ENCODE data around the gene ZKSCAN5.
A peak's percentile ranks its signal among the peaks of the same experiment; 100 is the strongest.

ZKSCAN5 gene

DNA sequence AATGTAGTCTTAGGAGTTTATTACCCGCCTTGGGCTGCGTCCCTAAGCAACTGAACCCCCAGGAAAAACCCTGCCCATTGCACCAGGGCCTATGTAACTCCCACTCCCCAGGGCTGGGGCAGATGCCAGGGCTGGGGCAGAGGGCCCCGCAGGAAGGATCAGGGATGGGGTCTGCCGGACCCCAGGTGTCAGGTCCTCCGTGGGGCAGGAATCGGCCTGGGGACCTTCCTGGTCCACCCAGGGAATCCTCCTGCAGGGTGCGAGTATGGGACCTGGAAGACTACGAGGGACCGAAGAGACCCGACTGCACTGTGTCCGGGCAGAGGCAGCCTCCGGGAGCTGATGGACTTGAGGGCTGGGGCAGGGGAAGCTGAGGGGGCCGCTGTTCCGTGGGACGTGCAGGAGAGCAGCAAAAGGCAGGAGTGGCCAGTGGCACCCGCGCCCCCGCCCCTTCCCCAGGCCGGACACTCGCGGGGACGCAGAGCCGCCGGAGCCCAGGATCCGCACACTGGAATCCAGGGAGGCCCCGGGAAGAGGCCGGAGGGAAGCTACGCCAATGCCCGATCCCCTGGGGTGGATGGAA, 36.0 kb upstream of the ZKSCAN5 start:
- no peaks in the 10 kb centered on the region for H4K20me1 ChIP-seq (ENCODE audit: low read depth, low read length)
- H3K4me2 ChIP-seq (ENCODE audit: low read depth, low read length, poor library complexity, severe bottlenecking) = no peak overlapping the region
- H3K79me2 ChIP-seq (ENCODE audit: insufficient read depth, low read length) = peaks cover 33% of the 10 kb centered on the region
- peaks cover 15% of the 10 kb centered on the region for H3F3A ChIP-seq (ENCODE audit: insufficient read depth)
- H3K9ac ChIP-seq (ENCODE audit: low read length) = no peak overlapping the region
- TF ChIP-seq EZH2phosphoT487 (conservative IDR thresholded peaks at IDR 0.05; ENCODE audit: low read length) = no peak
- no peak for TF ChIP-seq CTCF (IDR thresholded peaks at IDR 0.05; ENCODE audit: insufficient read depth, low read length, poor library complexity, severe bottlenecking)
- H3K9me3 ChIP-seq (ENCODE audit: insufficient read depth, low read length) = no peaks in the 10 kb centered on the region
- H3K27me3 ChIP-seq (ENCODE audit: low read length) = no peaks in the 10 kb centered on the region
- no peak overlapping the region for H3K4me3 ChIP-seq (ENCODE audit: insufficient read depth, low read length, poor library complexity, severe bottlenecking)
- peaks cover 4% of the 10 kb centered on the region; the same call in 1 of the 2 replicates for H3K36me3 ChIP-seq (ENCODE audit: low read length)
- no peaks in the 10 kb centered on the region for H3K9me2 ChIP-seq (replicated peaks; ENCODE audit: insufficient read depth, low read length)
- H3K27ac ChIP-seq (ENCODE audit: low read depth, low read length) = no peak overlapping the region
- no peak overlapping the region for H2AFZ ChIP-seq (ENCODE audit: low read depth, low read length, severe bottlenecking)

DNA sequence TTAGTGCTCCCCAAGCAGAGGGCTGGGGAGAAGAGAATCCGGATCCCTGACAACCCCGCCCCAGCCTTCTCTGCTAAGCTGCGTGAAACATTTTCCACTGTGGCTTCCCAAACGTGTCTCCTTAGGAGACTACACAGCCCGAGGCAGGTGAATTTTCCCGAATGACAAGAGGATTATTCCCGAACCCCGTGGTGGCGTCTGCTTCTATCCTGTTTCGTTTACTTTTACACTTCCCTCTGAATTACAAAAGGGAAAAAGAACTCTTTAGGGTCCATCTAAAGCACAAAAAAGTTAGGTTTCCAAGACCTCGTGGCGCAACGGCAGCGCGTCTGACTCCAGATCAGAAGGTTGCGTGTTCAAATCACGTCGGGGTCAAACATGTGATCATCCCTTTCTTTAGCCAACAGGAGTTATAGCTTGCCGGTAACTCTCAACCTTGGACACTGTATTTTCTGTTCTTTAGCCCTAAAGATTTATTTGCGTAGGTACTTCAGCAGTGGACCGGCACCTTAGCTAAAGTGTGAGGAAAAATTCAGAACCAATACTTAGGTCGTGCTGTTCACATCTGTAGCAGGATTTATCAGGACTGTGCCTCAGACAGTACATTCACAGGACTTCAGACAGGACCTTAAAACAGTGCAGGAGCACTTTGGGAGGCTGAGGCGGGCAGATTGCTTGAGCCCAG, 34.9 kb upstream of the ZKSCAN5 start:
- H3K9me2 ChIP-seq (replicated peaks; ENCODE audit: insufficient read depth, low read length) = no peaks in the 10 kb centered on the region
- H2AFZ ChIP-seq (ENCODE audit: low read depth, low read length, severe bottlenecking) = no peak overlapping the region
- TF ChIP-seq CTCF (IDR thresholded peaks at IDR 0.05; ENCODE audit: insufficient read depth, low read length, poor library complexity, severe bottlenecking) = no peak
- no peak for TF ChIP-seq EZH2phosphoT487 (conservative IDR thresholded peaks at IDR 0.05; ENCODE audit: low read length)
- no peak overlapping the region for H3K4me2 ChIP-seq (ENCODE audit: low read depth, low read length, poor library complexity, severe bottlenecking)
- no peaks in the 10 kb centered on the region for H3K27me3 ChIP-seq (ENCODE audit: low read length)
- H3F3A ChIP-seq (ENCODE audit: insufficient read depth) = peaks cover 15% of the 10 kb centered on the region
- no peak overlapping the region for H3K27ac ChIP-seq (ENCODE audit: low read depth, low read length)
- no peaks in the 10 kb centered on the region for H4K20me1 ChIP-seq (ENCODE audit: low read depth, low read length)
- H3K4me3 ChIP-seq (ENCODE audit: insufficient read depth, low read length, poor library complexity, severe bottlenecking) = no peak overlapping the region
- H3K9ac ChIP-seq (ENCODE audit: low read length) = no peak overlapping the region
- H3K36me3 ChIP-seq (ENCODE audit: low read length) = no peaks in the 10 kb centered on the region
- H3K79me2 ChIP-seq (ENCODE audit: insufficient read depth, low read length) = peaks cover 33% of the 10 kb centered on the region
- no peaks in the 10 kb centered on the region for H3K9me3 ChIP-seq (ENCODE audit: insufficient read depth, low read length)

DNA sequence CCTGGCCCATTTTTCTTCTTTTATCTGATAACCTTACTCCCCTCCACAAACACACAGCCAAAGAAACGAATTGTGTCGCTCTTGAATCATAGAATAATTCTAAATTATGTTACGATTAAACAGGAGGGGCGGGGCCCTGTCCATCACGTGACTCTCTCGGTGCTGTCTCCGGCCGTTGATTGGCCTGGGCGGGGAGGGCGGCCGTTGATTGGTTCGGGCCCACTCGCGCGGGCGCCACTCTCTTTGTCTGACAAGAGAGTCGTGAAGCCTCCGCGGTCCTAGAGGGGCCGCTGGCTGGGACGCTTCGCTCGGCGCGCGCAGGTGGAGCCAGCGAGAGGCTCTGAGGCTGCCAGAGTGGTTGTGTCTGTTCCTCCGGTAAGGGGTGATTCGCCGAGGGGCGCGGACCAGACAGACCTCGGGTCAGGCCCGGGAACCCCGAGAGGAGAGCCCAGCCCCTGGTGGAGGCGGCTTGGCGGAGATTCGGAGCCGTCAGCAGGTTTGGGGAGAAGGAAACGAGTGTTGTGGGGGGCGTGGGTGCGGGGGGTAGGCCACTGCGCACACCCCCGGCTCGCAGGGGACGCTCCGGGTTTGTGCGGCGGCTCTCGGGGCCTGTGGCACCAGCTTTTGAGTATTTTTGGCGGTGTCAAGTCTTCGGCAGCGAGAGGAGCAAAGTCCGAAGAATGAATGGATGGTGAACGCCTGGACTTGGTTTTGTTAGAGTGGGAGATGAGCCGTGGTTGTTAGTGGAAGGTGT, 31.7 kb upstream of the ZKSCAN5 start, which contains the start of gene ZNF789:
Gene ZNF789 (plus strand): TSS at position 330 of the 754 bp plus-strand sequence. CDS start 3,567 bp downstream, outside the sequence.
- Histone ChIP-seq H4K20me1 (ENCODE audit: low read depth, low read length) (no peaks in the 10 kb centered on the region), H3K9ac (ENCODE audit: low read length) (peak within 1 kb of the TSS; percentile 79), H3K9me2 (replicated peaks; ENCODE audit: insufficient read depth, low read length) (no peaks in the 10 kb centered on the region), H3K36me3 (ENCODE audit: low read length) (no peaks in the 10 kb centered on the region), H2AFZ (ENCODE audit: low read depth, low read length, severe bottlenecking) (peak within 1 kb of the TSS; percentile 94), H3K27ac (ENCODE audit: low read depth, low read length) (peak within 1 kb of the TSS; percentile 88), H3K9me3 (ENCODE audit: insufficient read depth, low read length) (no peaks in the 10 kb centered on the region), H3K4me2 (ENCODE audit: low read depth, low read length, poor library complexity, severe bottlenecking) (peak within 1 kb of the TSS; percentile 83), H3K27me3 (ENCODE audit: low read length) (no peaks in the 10 kb centered on the region), H3F3A (ENCODE audit: insufficient read depth) (peaks cover 15% of the 10 kb centered on the region), H3K79me2 (ENCODE audit: insufficient read depth, low read length) (peaks cover 50% of the 10 kb centered on the region), H3K4me3 (ENCODE audit: insufficient read depth, low read length, poor library complexity, severe bottlenecking) (peak within 1 kb of the TSS; percentile 89)
- TF ChIP-seq EZH2phosphoT487 (conservative IDR thresholded peaks at IDR 0.05; ENCODE audit: low read length) = no peak
- no peak for TF ChIP-seq CTCF (IDR thresholded peaks at IDR 0.05; ENCODE audit: insufficient read depth, low read length, poor library complexity, severe bottlenecking)
